CD8-positive, alpha-beta memory T cell (primary cell): Measurements from ENCODE around the gene MPP4. TPM values are rescaled to one million over a fixed set of nuclear protein-coding genes. Genes with fewer than 3 reads are reported as not detected.
"Not testable (repeated sequence)": the region's sequence is repeated elsewhere in the genome, so short reads cannot be mapped to it uniquely, and the experiment has no call there.

Source experiments
- CTCF ChIA-PET: fragments of 350-600 bp; sonication (Branson Sonifier 250); formaldehyde crosslinking; loops from one replicate; lab custom pipeline; 2021; ENCODE audit warnings: antibody characterized with exemption; lab: Charles Lee
- POLR2A ChIA-PET: fragments of 350-600 bp; sonication (Branson Sonifier 250); formaldehyde crosslinking; loops from one replicate; lab custom pipeline; 2021; ENCODE audit warnings: antibody characterized with exemption; lab: Charles Lee
- DNase-seq, 5 donors: peaks; one replicate each; pipeline versions ENCODE4 v3.0.0 to v3.0.0-alpha.2; 2020 to 2022; ENCODE audit warnings: mixed read lengths in 1 of 5
- H3K27ac ChIP-seq: one replicate; pipeline ENCODE4 v1.7.0; 2013; ENCODE audit warnings: low read depth, mild to moderate bottlenecking, low read length, moderate library complexity
- H3K27me3 ChIP-seq: 2 replicates; pipeline ENCODE4 v1.7.0; 2013; ENCODE audit warnings: low read length, mild to moderate bottlenecking; ENCODE audit not compliant: insufficient read depth, poor library complexity, severe bottlenecking
- H3K36me3 ChIP-seq: 2 replicates; pipeline ENCODE4 v1.7.0; 2013; ENCODE audit warnings: mild to moderate bottlenecking, low read length, moderate library complexity; ENCODE audit not compliant: insufficient read depth
- H3K4me1 ChIP-seq: 2 replicates; pipeline ENCODE4 v1.7.0; 2013; ENCODE audit warnings: mild to moderate bottlenecking, low read length, moderate library complexity; ENCODE audit not compliant: insufficient read depth
- H3K4me3 ChIP-seq: 2 replicates; pipeline ENCODE4 v1.7.0; 2013; ENCODE audit warnings: mild to moderate bottlenecking, low read length
- H3K9me3 ChIP-seq: 2 replicates; pipeline ENCODE4 v1.7.0; 2013; ENCODE audit warnings: mild to moderate bottlenecking, low read length
- H3K27ac Mint-ChIP-seq, 8 donors: one replicate each; pipeline ENCODE4 v1.8.0; 2020 to 2021; ENCODE audit warnings: mixed read lengths in 8 of 8, mild to moderate bottlenecking in 6 of 8, inconsistent platforms in 3 of 8, moderate library complexity in 3 of 8
- H3K27me3 Mint-ChIP-seq, 2 donors: one replicate each; pipeline ENCODE4 v1.8.0; 2020 to 2021; ENCODE audit warnings: mixed read lengths in 2 of 2, mild to moderate bottlenecking in 1 of 2, moderate library complexity in 1 of 2
- H3K36me3 Mint-ChIP-seq, 3 donors: one replicate each; pipeline ENCODE4 v1.8.0; 2020 to 2021; ENCODE audit warnings: mixed read lengths in 3 of 3, inconsistent platforms in 1 of 3, mild to moderate bottlenecking in 1 of 3
- H3K4me1 Mint-ChIP-seq, 3 donors: one replicate each; pipeline ENCODE4 v1.8.0; 2020 to 2021; ENCODE audit warnings: mixed read lengths in 3 of 3, inconsistent platforms in 1 of 3, mild to moderate bottlenecking in 1 of 3
- H3K4me3 Mint-ChIP-seq, 7 donors: one replicate each; pipeline ENCODE4 v1.8.0; 2020 to 2021; ENCODE audit warnings: mixed read lengths in 7 of 7, mild to moderate bottlenecking in 6 of 7, moderate library complexity in 4 of 7, inconsistent platforms in 2 of 7
- H3K9me3 Mint-ChIP-seq, 5 donors: one replicate each; pipeline ENCODE4 v1.8.0; 2020 to 2022; ENCODE audit warnings: mixed read lengths in 5 of 5, mild to moderate bottlenecking in 3 of 5, moderate library complexity in 2 of 5, inconsistent platforms in 1 of 5
- polyA plus RNA-seq: library from polyadenylated mRNA; unstranded; fragments of 300-500 nt; fragmentation: Illumina TruSeq; gene quantifications from one replicate; pipeline ENCODE4 v1.2.3, GENCODE V29; 2021
- total RNA-seq, 2 experiments: library from RNA; stranded (reverse); gene quantifications; one replicate each; pipeline ENCODE4 v1.2.3, GENCODE V29; 2021

MPP4 gene
- total and polyA plus RNA-seq, 3 experiments from 2014 or later: not detected

DNA sequence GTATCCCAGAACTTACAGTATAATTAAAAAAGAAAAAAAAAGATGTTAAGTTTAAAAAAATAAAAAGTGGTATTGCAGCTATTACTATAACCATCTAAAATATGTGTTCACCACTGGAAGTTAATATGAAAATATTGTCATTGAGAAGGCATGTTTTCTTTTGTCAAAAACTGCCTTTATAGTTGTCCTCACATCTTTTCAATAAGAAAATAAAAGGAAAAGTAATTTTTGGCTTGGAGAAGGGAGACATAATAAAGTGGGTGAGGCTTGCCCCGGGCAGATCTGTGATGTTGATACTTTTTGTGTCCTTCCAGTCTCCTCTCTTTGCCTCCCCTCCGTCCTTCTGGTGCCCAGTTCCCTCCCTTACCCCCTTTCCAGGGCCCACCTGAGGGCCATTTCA, 24.9 kb downstream of the MPP4 start:
- Histone ChIP-seq H3K4me3 (no peak overlapping the region), H3K4me1 (no peaks in the 10 kb centered on the region), H3K36me3 (no peaks in the 10 kb centered on the region), H3K27ac (no peak overlapping the region), H3K9me3 (no peaks in the 10 kb centered on the region), H3K27me3 (no peaks in the 10 kb centered on the region)
- H3K9me3 Mint-ChIP-seq: peaks cover 0 to 3% (median 0%) of the 10 kb centered on the region in 5 donors
- no peaks in the 10 kb centered on the region for H3K36me3 Mint-ChIP-seq
- no peak for DNase-seq
- H3K4me3 Mint-ChIP-seq: peak overlapping the region in 1 of 7 donors; percentile 76
- POLR2A ChIA-PET: no interaction called here
- peaks cover 8 to 13% (median 8%) of the 10 kb centered on the region in 3 donors for H3K4me1 Mint-ChIP-seq
- H3K27ac Mint-ChIP-seq: peak overlapping the region in 1 of 8 donors; percentile 91
- CTCF ChIA-PET: no interaction called here
- peaks cover 0 to 3% of the 10 kb centered on the region in 2 donors for H3K27me3 Mint-ChIP-seq

DNA sequence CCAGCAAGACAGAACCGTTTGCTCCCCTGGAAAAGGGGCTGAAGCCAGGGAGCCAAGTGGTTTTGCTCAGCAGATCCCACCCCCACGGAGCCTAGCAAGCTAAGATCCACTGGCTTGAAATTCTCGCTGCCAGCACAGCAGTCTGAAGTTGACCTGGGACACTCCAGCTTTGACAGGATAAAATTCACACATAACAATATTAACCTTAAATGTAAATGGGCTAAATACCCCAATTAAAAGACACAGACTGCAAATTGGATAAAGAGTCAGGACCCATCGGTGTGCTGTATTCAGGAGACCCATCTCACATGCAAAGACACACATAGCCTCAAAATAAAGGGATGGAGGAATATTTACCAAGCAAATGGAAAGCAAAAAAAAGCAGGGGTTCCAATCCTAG, 27.2 kb downstream of the MPP4 start:
- H3K4me3 ChIP-seq, DNase-seq, H3K27me3 Mint-ChIP-seq, H3K9me3 ChIP-seq, H3K36me3 ChIP-seq, H3K27me3 ChIP-seq, H3K27ac ChIP-seq, H3K4me3 Mint-ChIP-seq, POLR2A ChIA-PET, CTCF ChIA-PET, H3K9me3 Mint-ChIP-seq, H3K36me3 Mint-ChIP-seq, H3K4me1 ChIP-seq: not testable (repeated sequence)
- Mint-ChIP-seq H3K27ac (peak overlapping the region in 1 of 8 donors; percentile 91), H3K4me1 (peaks cover 8 to 13% (median 8%) of the 10 kb centered on the region in 3 donors)

DNA sequence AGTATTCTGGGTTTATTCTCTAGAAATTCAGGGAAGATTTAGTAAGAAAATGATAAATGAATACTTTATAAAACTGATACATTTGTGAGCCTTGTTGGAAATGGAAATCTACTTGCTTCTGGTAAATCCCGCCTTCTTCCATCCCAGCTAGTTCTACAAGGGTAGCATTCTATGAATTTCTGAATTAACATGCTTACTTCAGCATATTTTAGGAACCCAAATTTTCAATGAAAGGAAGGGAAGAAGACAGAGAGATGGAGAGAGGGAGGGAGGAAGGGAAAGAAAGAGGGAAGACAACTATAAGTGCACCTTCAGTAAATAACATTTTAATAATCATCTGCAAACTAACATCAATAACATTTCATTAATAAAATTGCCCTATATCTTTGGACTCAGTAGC, 28.6 kb downstream of the MPP4 start:
- H3K4me3 Mint-ChIP-seq: no peak overlapping the region
- ChIA-PET CTCF (no interaction called here), POLR2A (no interaction called here)
- H3K27ac ChIP-seq: no peak overlapping the region
- no peaks in the 10 kb centered on the region for H3K27me3 ChIP-seq
- no peaks in the 10 kb centered on the region for H3K36me3 ChIP-seq
- H3K27me3 Mint-ChIP-seq: peaks cover 0 to 1% of the 10 kb centered on the region in 2 donors
- peaks cover 8 to 13% (median 8%) of the 10 kb centered on the region in 3 donors for H3K4me1 Mint-ChIP-seq
- peaks cover 0 to 3% (median 0%) of the 10 kb centered on the region in 5 donors for H3K9me3 Mint-ChIP-seq
- H3K4me1 ChIP-seq: no peaks in the 10 kb centered on the region
- no peaks in the 10 kb centered on the region for H3K36me3 Mint-ChIP-seq
- no peak overlapping the region for H3K4me3 ChIP-seq
- H3K9me3 ChIP-seq: no peaks in the 10 kb centered on the region
- no peak overlapping the region for H3K27ac Mint-ChIP-seq
- no peak for DNase-seq

DNA sequence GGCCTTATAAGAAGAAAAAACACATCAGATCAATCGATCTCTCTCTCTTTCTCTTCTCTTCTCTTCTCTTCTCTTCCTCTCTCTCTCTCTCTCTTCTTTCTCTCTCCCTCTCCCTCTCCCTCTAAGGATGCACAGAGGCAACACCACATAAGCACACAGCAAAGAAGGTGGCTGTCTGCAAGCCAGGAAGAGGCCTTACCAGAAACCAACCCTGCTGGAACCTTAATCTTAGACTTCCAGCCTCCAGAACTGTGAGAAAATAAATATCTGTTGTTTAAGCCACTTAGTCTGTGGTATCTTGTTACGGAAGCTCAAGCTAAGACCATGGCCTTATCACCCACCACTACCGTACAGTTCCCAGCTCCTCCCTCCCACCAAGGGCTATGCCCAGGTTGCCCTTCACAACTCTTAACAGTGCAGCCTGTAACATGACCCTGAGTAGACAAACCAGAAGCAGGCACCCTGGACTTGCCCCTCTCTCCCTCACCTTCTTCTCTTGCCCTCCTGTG, 30.0 kb downstream of the MPP4 start:
- Histone ChIP-seq H3K36me3 (no peaks in the 10 kb centered on the region), H3K4me1 (no peaks in the 10 kb centered on the region), H3K27me3 (no peaks in the 10 kb centered on the region), H3K27ac (no peak overlapping the region), H3K9me3 (no peaks in the 10 kb centered on the region), H3K4me3 (no peak overlapping the region)
- peaks cover 0 to 3% (median 0%) of the 10 kb centered on the region in 5 donors for H3K9me3 Mint-ChIP-seq
- H3K27me3 Mint-ChIP-seq: peaks cover 0 to 3% of the 10 kb centered on the region in 2 donors
- no peak for DNase-seq
- H3K27ac Mint-ChIP-seq: peak overlapping the region in 1 of 8 donors; percentile 91
- CTCF ChIA-PET: no interaction called here
- H3K4me1 Mint-ChIP-seq: peaks cover 8 to 13% (median 8%) of the 10 kb centered on the region in 3 donors
- POLR2A ChIA-PET: no interaction called here
- no peak overlapping the region for H3K4me3 Mint-ChIP-seq
- H3K36me3 Mint-ChIP-seq: no peaks in the 10 kb centered on the region

DNA sequence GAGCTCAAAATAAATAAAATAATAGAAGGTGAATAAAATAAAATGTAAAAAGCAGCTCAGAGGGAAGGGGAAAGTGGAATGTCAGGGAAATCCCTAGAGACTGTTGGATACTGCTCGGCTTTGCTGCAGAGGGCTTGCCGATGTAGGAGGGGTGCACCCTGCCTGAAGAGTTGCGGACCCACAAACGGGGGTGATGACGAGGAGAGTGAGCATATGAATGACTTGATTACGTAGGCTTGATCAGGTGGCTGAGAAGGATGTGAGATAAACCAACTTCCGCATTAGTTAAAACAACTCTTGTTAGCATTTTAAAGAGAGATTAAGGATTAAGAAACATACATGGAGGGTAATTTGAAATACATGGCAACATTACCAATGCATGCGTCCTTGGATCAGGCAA, 34.1 kb downstream of the MPP4 start:
- H3K4me3 Mint-ChIP-seq: no peak overlapping the region
- POLR2A ChIA-PET: no interaction called here
- Histone ChIP-seq H3K4me1 (no peaks in the 10 kb centered on the region), H3K9me3 (no peaks in the 10 kb centered on the region), H3K36me3 (no peaks in the 10 kb centered on the region), H3K4me3 (no peak overlapping the region), H3K27ac (no peak overlapping the region), H3K27me3 (no peaks in the 10 kb centered on the region)
- H3K27ac Mint-ChIP-seq: no peak overlapping the region
- DNase-seq: no peak
- CTCF ChIA-PET: no interaction called here
- H3K9me3 Mint-ChIP-seq: no peaks in the 10 kb centered on the region
- H3K27me3 Mint-ChIP-seq: peaks cover 4 to 8% of the 10 kb centered on the region in 2 donors
- peaks cover 0 to 5% (median 2%) of the 10 kb centered on the region in 3 donors for H3K4me1 Mint-ChIP-seq
- no peaks in the 10 kb centered on the region for H3K36me3 Mint-ChIP-seq

DNA sequence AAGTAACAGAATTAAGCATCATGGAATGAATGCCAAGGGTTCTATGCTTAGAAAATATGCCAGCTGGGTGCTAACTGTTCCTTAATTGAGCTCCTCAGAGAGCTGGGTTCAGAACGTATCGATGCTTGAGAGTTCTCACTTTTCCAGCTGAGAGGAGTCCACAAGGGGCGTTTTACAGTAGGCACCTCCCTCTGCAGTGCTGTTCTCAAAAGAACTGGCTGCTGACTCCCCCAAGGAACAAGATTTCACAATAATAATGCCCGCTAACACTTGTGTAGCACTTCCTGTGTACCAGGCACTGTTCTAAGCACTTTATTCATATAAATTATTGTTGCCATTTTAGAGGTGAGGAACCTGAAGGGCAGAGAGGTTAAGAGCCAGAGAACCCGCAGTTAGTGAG, 37.1 kb downstream of the MPP4 start:
- peaks cover 0 to 13% (median 8%) of the 10 kb centered on the region in 3 donors for H3K4me1 Mint-ChIP-seq
- CTCF ChIA-PET: no interaction called here
- POLR2A ChIA-PET: no interaction called here

DNA sequence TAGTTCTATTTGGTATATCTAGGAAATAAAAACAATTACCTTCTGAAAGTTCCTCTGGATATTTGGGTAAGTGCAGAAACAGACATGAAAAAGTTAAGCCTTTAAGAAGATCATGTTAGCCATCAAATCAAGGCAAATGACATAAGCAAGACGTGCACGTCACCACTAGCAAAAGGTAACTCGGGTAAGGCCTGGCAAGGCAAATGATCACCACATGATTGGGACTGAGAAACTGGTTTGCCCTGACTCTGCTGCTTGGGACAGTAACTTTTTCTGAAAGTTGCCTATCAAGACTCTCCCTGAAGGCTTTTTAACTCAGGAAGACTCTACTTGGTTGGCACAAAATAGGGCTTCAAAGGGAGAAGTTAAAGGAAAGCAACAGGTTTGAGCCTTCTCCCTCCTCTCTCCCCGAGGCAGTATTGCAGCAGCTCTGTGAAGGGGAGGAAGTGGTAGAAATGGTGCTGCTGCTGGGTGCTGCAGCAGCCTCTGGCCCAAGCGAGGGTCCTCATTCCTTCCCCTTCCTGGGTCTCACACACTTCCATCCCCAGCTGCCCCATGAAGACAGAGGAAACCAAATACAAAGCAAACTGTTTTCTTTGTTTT, 38.0 kb downstream of the MPP4 start:
- H3K4me3 Mint-ChIP-seq: no peak overlapping the region
- H3K27ac ChIP-seq: no peak overlapping the region
- no peak for DNase-seq
- no peaks in the 10 kb centered on the region for H3K9me3 Mint-ChIP-seq
- peaks cover 5 to 23% (median 16%) of the 10 kb centered on the region in 3 donors for H3K4me1 Mint-ChIP-seq
- H3K36me3 Mint-ChIP-seq: no peaks in the 10 kb centered on the region
- H3K4me3 ChIP-seq: no peak overlapping the region
- ChIA-PET POLR2A (no interaction called here), CTCF (no interaction called here)
- H3K36me3 ChIP-seq: no peaks in the 10 kb centered on the region
- no peaks in the 10 kb centered on the region for H3K9me3 ChIP-seq
- H3K27me3 Mint-ChIP-seq: peaks cover 4 to 14% of the 10 kb centered on the region in 2 donors
- H3K27me3 ChIP-seq: no peaks in the 10 kb centered on the region
- H3K4me1 ChIP-seq: peaks cover 14% of the 10 kb centered on the region
- peak overlapping the region in 3 of 8 donors; percentile 8 to 22 (median 15) for H3K27ac Mint-ChIP-seq

More for the DNA sequence above, 37.1 kb downstream of the MPP4 start:
- Histone ChIP-seq H3K4me1 (peaks cover 4% of the 10 kb centered on the region), H3K4me3 (no peak overlapping the region), H3K27ac (no peak overlapping the region), H3K36me3 (no peaks in the 10 kb centered on the region), H3K9me3 (no peaks in the 10 kb centered on the region), H3K27me3 (no peaks in the 10 kb centered on the region)
- H3K27ac Mint-ChIP-seq: no peak overlapping the region
- peaks cover 4 to 14% of the 10 kb centered on the region in 2 donors for H3K27me3 Mint-ChIP-seq
- no peak for DNase-seq
- H3K36me3 Mint-ChIP-seq: no peaks in the 10 kb centered on the region
- H3K9me3 Mint-ChIP-seq: no peaks in the 10 kb centered on the region
- no peak overlapping the region for H3K4me3 Mint-ChIP-seq

DNA sequence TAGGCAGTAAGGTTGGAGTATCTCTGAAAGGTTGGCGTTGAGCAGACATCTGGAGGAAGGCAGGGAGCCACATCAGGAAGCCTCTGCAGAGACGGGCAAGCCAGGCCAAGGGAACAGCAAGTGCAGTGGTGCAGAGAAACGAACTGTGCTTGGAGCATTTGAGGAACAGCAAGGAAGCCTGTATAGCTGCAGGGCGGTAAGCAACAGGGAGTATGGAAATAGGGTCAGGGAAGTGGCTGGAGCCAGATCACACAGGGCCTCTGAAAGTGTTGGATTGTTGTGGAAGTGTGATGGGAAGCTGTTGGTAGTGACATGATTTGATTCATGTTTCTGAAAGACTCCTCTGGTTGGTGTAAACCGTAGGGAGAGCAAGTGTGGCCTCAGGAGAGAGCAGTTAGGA, 41.7 kb downstream of the MPP4 start:
- no peaks in the 10 kb centered on the region for H3K36me3 Mint-ChIP-seq
- H3K4me1 Mint-ChIP-seq: peaks cover 5 to 24% (median 16%) of the 10 kb centered on the region in 3 donors
- no peaks in the 10 kb centered on the region for H3K9me3 Mint-ChIP-seq
- Histone ChIP-seq H3K36me3 (no peaks in the 10 kb centered on the region), H3K9me3 (no peaks in the 10 kb centered on the region), H3K4me1 (peaks cover 18% of the 10 kb centered on the region), H3K27ac (no peak overlapping the region), H3K27me3 (no peaks in the 10 kb centered on the region), H3K4me3 (no peak overlapping the region)
- DNase-seq: no peak
- peak overlapping the region in 1 of 7 donors; percentile 16 for H3K4me3 Mint-ChIP-seq
- peak overlapping the region in 5 of 8 donors; percentile 4 to 73 (median 18) for H3K27ac Mint-ChIP-seq
- CTCF ChIA-PET: no interaction called here
- POLR2A ChIA-PET: no interaction called here
- H3K27me3 Mint-ChIP-seq: peaks cover 16 to 20% of the 10 kb centered on the region in 2 donors
